ENCODE results near the gene POU2AF3.

POU2AF3 gene

GRCh38 chr11:111329306-111330204 lies 31.2 kb downstream of the POU2AF3 start:
- no peak for DNase-seq

- DNase-seq, result no peak
Observed at GRCh38 chr11:111330234-111330893, 32.0 kb downstream of the POU2AF3 start.

GRCh38 chr11:111331711-111332479 lies 33.5 kb downstream of the POU2AF3 start:
- no peak for DNase-seq

GRCh38 chr11:111334532-111335502 lies 36.5 kb downstream of the POU2AF3 start:
- no peak for DNase-seq

GRCh38 chr11:111335549-111335948 lies 37.2 kb downstream of the POU2AF3 start:
- no peak for DNase-seq

- no peak for DNase-seq
Observed at GRCh38 chr11:111336062-111336461, 37.7 kb downstream of the POU2AF3 start.

- DNase-seq, result no peak
Observed at GRCh38 chr11:111336582-111337256, 38.4 kb downstream of the POU2AF3 start.

- DNase-seq, result no peak
Observed at GRCh38 chr11:111339758-111340388, 41.5 kb downstream of the POU2AF3 start.

GRCh38 chr11:111342329-111342728 lies 44.0 kb downstream of the POU2AF3 start:
- DNase-seq, result no peak

- DNase-seq, result no peak
Observed at GRCh38 chr11:111344032-111344431, 45.7 kb downstream of the POU2AF3 start.

GRCh38 chr11:111347002-111347722 lies 48.8 kb downstream of the POU2AF3 start:
- no peak for DNase-seq

GRCh38 chr11:111347723-111348115 lies 49.4 kb downstream of the POU2AF3 start:
- DNase-seq, result no peak

GRCh38 chr11:111348147-111348546 lies 49.8 kb downstream of the POU2AF3 start:
- no peak for DNase-seq

- no peak for DNase-seq
Observed at GRCh38 chr11:111349191-111349695, 50.9 kb downstream of the POU2AF3 start.

GRCh38 chr11:111350811-111351210 lies 52.5 kb downstream of the POU2AF3 start:
- no peak for DNase-seq

- DNase-seq, result no peak
Observed at GRCh38 chr11:111351374-111352055, 53.2 kb downstream of the POU2AF3 start.

GRCh38 chr11:111352231-111352746 lies 53.9 kb downstream of the POU2AF3 start:
- no peak for DNase-seq

GRCh38 chr11:111352935-111353710 lies 54.8 kb downstream of the POU2AF3 start:
- DNase-seq, result no peak
